GM12878 (cell line): Measurements from ENCODE around the gene RNF43. TPM values are rescaled to one million over a fixed set of nuclear protein-coding genes. Genes with fewer than 3 reads are reported as not detected.

Experiments used
- ATAC-seq: fragments of 200-7000 bp; cut with Tn5 transposase; 3 replicates; pipeline ENCODE4 v1.9.1; 2020; ENCODE audit warnings: mild to moderate bottlenecking, moderate library complexity
- BruUV-seq: library from RNA; stranded (reverse); fragments of 400-500 nt; replicated peaks from 2 replicates; lab custom pipeline; 2021; lab: Mats Ljungman, UMichigan
- CTCF ChIA-PET: fragments of 300-600 bp; sonication (Branson Sonifier 250); formaldehyde crosslinking; extraction: SDS; loops from one replicate; lab custom pipeline; 2021; ENCODE audit warnings: inconsistent platforms; lab: Yijun Ruan, JAX
- POLR2A ChIA-PET: fragments of 350-600 bp; formaldehyde crosslinking; extraction: SDS; loops from one replicate; lab custom pipeline; 2021; ENCODE audit warnings: inconsistent platforms; lab: Charles Lee
- RAD21 ChIA-PET: fragments of 300-600 bp; sonication (Branson Sonifier 250); formaldehyde crosslinking; loops from one replicate; lab custom pipeline; 2023; ENCODE audit warnings: antibody characterized with exemption; ENCODE audit not compliant: unreplicated experiment; lab: Charles Lee
- SMC1A ChIA-PET: fragments of 300-600 bp; sonication (Branson Sonifier 250); formaldehyde crosslinking; loops from one replicate; lab custom pipeline; 2023; ENCODE audit not compliant: unreplicated experiment, uncharacterized antibody; lab: Charles Lee
- DNase-seq: peaks from one replicate; pipeline ENCODE4 v3.0.0-alpha.2; 2011; ENCODE audit warnings: low read depth, low spot score
- FAIRE-seq: peaks from 3 replicates; lab custom pipeline; 2011; peaks lifted over from hg19 to GRCh38; lab: Jason Lieb, UNC
- H2AFZ ChIP-seq: 2 replicates; pipeline ENCODE4 v1.6.0; 2011; ENCODE audit warnings: low read depth, low read length, control low read depth; ENCODE audit not compliant: control insufficient read depth
- H3K27ac ChIP-seq: 2 replicates; pipeline ENCODE4 v1.5.1; 2011; ENCODE audit warnings: control low read depth; ENCODE audit not compliant: control insufficient read depth, insufficient read depth
- H3K27me3 ChIP-seq, 2 experiments: replicated peaks in 1 of 2; 2 replicates each; pipeline versions ENCODE4 v1.6.0 to v1.6.1; 2011; ENCODE audit warnings: low read length in 1 of 2; ENCODE audit not compliant: control insufficient read depth in 2 of 2, insufficient read depth in 2 of 2
- H3K36me3 ChIP-seq, 2 experiments: 2 replicates each; pipeline ENCODE4 v1.5.1; 2011; ENCODE audit warnings: low read length in 1 of 2; ENCODE audit not compliant: control insufficient read depth in 2 of 2, insufficient read depth in 2 of 2
- H3K4me1 ChIP-seq: 2 replicates; pipeline ENCODE4 v1.6.1; 2011; ENCODE audit warnings: mild to moderate bottlenecking, low read length, moderate library complexity, mixed read lengths; ENCODE audit not compliant: control insufficient read depth, insufficient read depth
- H3K4me2 ChIP-seq: 2 replicates; pipeline ENCODE4 v1.6.0; 2011; ENCODE audit warnings: control low read depth; ENCODE audit not compliant: control insufficient read depth, insufficient read depth
- H3K4me3 ChIP-seq: fragments of 200-600 bp; sonication (generic); 2 replicates; pipeline ENCODE4 v1.5.1; 2016
- H3K79me2 ChIP-seq: 2 replicates; pipeline ENCODE4 v1.6.0; 2011; ENCODE audit warnings: low read length; ENCODE audit not compliant: control insufficient read depth, insufficient read depth
- H3K9ac ChIP-seq: 2 replicates; pipeline ENCODE4 v1.8.0; 2011; ENCODE audit warnings: low read length, control low read depth, mixed read lengths; ENCODE audit not compliant: control insufficient read depth, insufficient read depth
- H3K9me3 ChIP-seq: replicated peaks from 3 replicates; pipeline ENCODE4 v1.5.1; 2011; ENCODE audit warnings: mild to moderate bottlenecking, low read length; ENCODE audit not compliant: control insufficient read depth, insufficient read depth
- H4K20me1 ChIP-seq: 2 replicates; pipeline ENCODE4 v1.6.0; 2011; ENCODE audit not compliant: control insufficient read depth, insufficient read depth
- CBX3 ChIP-seq: fragments of 200-600 bp; sonication (generic); IDR thresholded peaks from 2 replicates; pipeline ENCODE4 v1.6.1; 2016; ENCODE audit warnings: low read depth, borderline replicate concordance
- ETV6 ChIP-seq, 2 experiments: fragments of 450-650 bp in 1 of 2; IDR thresholded peaks in 1 of 2; conservative IDR thresholded peaks in 1 of 2; 2 replicates each; pipeline ENCODE4 v1.6.1; 2014; ENCODE audit warnings: antibody characterized with exemption in 1 of 2, borderline replicate concordance in 1 of 2, low read depth in 1 of 2, mild to moderate bottlenecking in 1 of 2, moderate library complexity in 1 of 2
- FOXK2 ChIP-seq: fragments of 450-650 bp; IDR thresholded peaks from 2 replicates; pipeline ENCODE4 v1.6.1; 2017; ENCODE audit warnings: mild to moderate bottlenecking, moderate library complexity
- FOXM1 ChIP-seq: IDR thresholded peaks from 2 replicates; pipeline ENCODE4 v1.6.1; 2012; ENCODE audit warnings: low read depth, mild to moderate bottlenecking, inconsistent platforms, low read length, moderate library complexity
- KLF5 ChIP-seq: fragments of 450-650 bp; IDR thresholded peaks from 2 replicates; pipeline ENCODE4 v1.6.1; 2014; ENCODE audit warnings: mild to moderate bottlenecking; ENCODE audit not compliant: partially characterized antibody
- POU2F2 ChIP-seq: IDR thresholded peaks from 3 replicates; pipeline ENCODE4 v1.6.1; 2011; ENCODE audit warnings: low read depth, mild to moderate bottlenecking, low read length, borderline replicate concordance
- RAD21 ChIP-seq: IDR thresholded peaks from 2 replicates; pipeline ENCODE4 v1.6.1; 2011; ENCODE audit warnings: mild to moderate bottlenecking, low read depth, low read length, moderate library complexity; ENCODE audit not compliant: insufficient read depth
- RAD51 ChIP-seq: fragments of 450-650 bp; IDR thresholded peaks from 2 replicates; pipeline ENCODE4 v1.6.1; 2016; ENCODE audit warnings: moderate library complexity, mild to moderate bottlenecking, inconsistent platforms
- SUPT20H ChIP-seq: IDR thresholded peaks from 2 replicates; pipeline ENCODE4 v1.6.1; 2011; ENCODE audit warnings: low read depth, mild to moderate bottlenecking, low read length, moderate library complexity, borderline replicate concordance; ENCODE audit not compliant: control insufficient read depth
- ZNF24 ChIP-seq: fragments of 450-650 bp; IDR thresholded peaks from 2 replicates; pipeline ENCODE4 v1.6.1; 2017; ENCODE audit warnings: antibody characterized with exemption, mild to moderate bottlenecking
- ZNF384 ChIP-seq: IDR thresholded peaks from 2 replicates; pipeline ENCODE4 v1.6.1; 2012; ENCODE audit warnings: low read depth, mild to moderate bottlenecking, low read length, improper control_type of control experiment, borderline replicate concordance
- WGBS: methylation state at CpG from one replicate; pipeline ENCODE4 v1.1.6; 2016; ENCODE audit warnings: low lambda C conversion rate; ENCODE audit not compliant: insufficient replicate concordance, insufficient coverage; ENCODE audit errors: missing lambda C conversion rate; 5-methylcytosine and 5-hydroxymethylcytosine counted together
- in situ Hi-C: fragments of 300-500 bp; cut with MboI; formaldehyde crosslinking; loops from 9 replicates; pipeline ENCODE4 v1.14.3; 2018; ENCODE audit warnings: mixed read lengths
- intact Hi-C: fragments of 100-400 bp; cut with micrococcal nuclease; formaldehyde crosslinking; loops from one replicate; pipeline ENCODE4 v1.14.2; 2022; ENCODE audit not compliant: unreplicated experiment
- polyA plus RNA-seq, 11 experiments: library from polyadenylated mRNA; depleted of rRNA in 4 of 11; unstranded in 6 of 11; stranded (reverse) in 5 of 11; fragments of >200 nt; fragmentation: Nextera tagmentation in 4 of 11; fragmentation: Illumina TruSeq in 1 of 11; extraction: Ambion mirVana in 4 of 11; extraction: Trizol in 1 of 11; gene quantifications; 1 replicate in 1 of 11; 2 replicates in 10 of 11; pipeline versions ENCODE4 v1.2.1 to v1.2.3, GENCODE V29; 2011 to 2016; ENCODE audit warnings: inconsistent platforms in 2 of 11, missing spikeins in 2 of 11, low read depth in 1 of 11
- total RNA-seq, 4 experiments: library from RNA; depleted of rRNA in 3 of 4; stranded (reverse); fragments of >200 nt in 3 of 4; fragmentation: Illumina TruSeq in 1 of 4; extraction: Trizol in 1 of 4; gene quantifications; 2 replicates each; pipeline versions ENCODE4 v1.2.1 to v1.2.3, GENCODE V29; 2013 to 2021
- TF ChIP-seq, protein P1 (sequence below): fragments of 450-650 bp; IDR thresholded peaks from 2 replicates; pipeline ENCODE4 v1.6.1; 2017; ENCODE audit warnings: mild to moderate bottlenecking, moderate library complexity
- TF ChIP-seq, protein P2 (sequence below): fragments of 450-650 bp; formaldehyde crosslinking; IDR thresholded peaks from 2 replicates; pipeline ENCODE4 v1.4.0; 2022; ENCODE audit warnings: mild to moderate bottlenecking, moderate library complexity

RNF43 gene
- total and polyA plus RNA-seq, 10 of the 15 experiments (the other 5 are each of a cell fraction or from before 2014, with no cell fraction given) = 1.2 to 16.7 (median 5.5) TPM

DNA sequence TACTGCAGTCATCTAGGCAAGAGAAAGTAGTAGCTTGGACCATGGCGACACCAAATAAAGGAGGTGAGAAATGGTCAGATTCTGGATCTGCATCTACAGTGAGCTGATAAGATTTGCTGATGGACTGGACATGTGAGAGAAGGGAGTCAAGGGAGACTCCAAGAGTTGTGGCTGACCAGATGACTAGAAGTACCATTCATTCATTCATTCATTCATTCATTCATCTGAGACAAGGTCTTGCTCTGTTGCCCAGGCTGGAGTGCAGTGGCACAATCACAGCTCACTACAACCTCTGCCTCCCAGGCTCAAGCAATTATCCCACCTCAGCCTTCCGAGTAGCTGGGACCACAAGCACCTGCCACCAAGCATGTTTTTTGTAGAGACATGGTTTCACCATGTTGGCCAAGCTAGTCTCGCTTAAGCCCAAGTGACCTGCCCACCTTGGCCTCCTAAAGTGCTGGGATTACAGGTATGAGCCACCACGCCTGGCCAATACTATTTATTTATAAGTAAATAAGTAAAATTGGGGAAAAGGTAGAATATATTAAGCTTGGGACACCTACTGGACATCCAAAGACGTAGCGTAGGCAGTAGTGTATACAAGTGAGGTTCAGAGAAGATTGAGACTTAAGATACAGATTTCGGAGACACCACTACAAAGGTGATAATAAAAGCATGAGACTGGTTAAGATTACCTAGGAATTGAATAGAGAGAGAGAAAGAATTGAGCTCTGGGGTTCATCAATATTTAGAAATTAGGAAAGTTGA lies 15.7 kb upstream of the RNF43 start:
- intact Hi-C loops = no loop called here
- in situ Hi-C loops = no loop called here
- no peak overlapping the region for H3K4me3 ChIP-seq
- POLR2A ChIA-PET = interaction anchor here (1.3 kb wide), 1 partner anchor 88 kb away, joined by 3 read pairs; no protein-coding TSS in a partner anchor
- no peak overlapping the region for H3K4me2 ChIP-seq
- RAD21 ChIA-PET = interaction anchor here (1.1 to 1.2 kb wide), 3 partner anchors 14 to 119 kb away, joined by 3 to 5 read pairs (median 3); no protein-coding TSS in a partner anchor
- ATAC-seq (0 out of 3 replicates have a peak, but pooled peaks have one; percentile 29), FAIRE-seq (no peak), DNase-seq (no peak)
- H3K9me3 ChIP-seq = no peaks in the 10 kb centered on the region
- no peak overlapping the region for H2AFZ ChIP-seq
- no peak overlapping the region for H3K27ac ChIP-seq
- H3K36me3 ChIP-seq = no peaks in the 10 kb centered on the region
- no peak overlapping the region for H3K9ac ChIP-seq
- no peaks in the 10 kb centered on the region for H3K79me2 ChIP-seq
- 70% methylated on average over 7 of the region's 7 CpGs for WGBS
- no TSS peak for BruUV-seq
- no peaks in the 10 kb centered on the region for H3K27me3 ChIP-seq
- H3K4me1 ChIP-seq = no peaks in the 10 kb centered on the region; the same call in 1 of the 2 replicates
- H4K20me1 ChIP-seq = no peaks in the 10 kb centered on the region
- SMC1A ChIA-PET = interaction anchor here (0.8 to 1.9 kb wide), 7 partner anchors 16 to 181 kb away, joined by 3 to 15 read pairs (median 4); partner anchors contain the start of gene RNF43
- CTCF ChIA-PET = interaction anchor here (0.6 to 5.9 kb wide), 14 partner anchors 11 to 596 kb away, joined by 3 to 23 read pairs (median 4); partner anchors contain the start of gene RNF43
- no peak for TF ChIP-seq FOXM1
- TF ChIP-seq, protein P1, sequence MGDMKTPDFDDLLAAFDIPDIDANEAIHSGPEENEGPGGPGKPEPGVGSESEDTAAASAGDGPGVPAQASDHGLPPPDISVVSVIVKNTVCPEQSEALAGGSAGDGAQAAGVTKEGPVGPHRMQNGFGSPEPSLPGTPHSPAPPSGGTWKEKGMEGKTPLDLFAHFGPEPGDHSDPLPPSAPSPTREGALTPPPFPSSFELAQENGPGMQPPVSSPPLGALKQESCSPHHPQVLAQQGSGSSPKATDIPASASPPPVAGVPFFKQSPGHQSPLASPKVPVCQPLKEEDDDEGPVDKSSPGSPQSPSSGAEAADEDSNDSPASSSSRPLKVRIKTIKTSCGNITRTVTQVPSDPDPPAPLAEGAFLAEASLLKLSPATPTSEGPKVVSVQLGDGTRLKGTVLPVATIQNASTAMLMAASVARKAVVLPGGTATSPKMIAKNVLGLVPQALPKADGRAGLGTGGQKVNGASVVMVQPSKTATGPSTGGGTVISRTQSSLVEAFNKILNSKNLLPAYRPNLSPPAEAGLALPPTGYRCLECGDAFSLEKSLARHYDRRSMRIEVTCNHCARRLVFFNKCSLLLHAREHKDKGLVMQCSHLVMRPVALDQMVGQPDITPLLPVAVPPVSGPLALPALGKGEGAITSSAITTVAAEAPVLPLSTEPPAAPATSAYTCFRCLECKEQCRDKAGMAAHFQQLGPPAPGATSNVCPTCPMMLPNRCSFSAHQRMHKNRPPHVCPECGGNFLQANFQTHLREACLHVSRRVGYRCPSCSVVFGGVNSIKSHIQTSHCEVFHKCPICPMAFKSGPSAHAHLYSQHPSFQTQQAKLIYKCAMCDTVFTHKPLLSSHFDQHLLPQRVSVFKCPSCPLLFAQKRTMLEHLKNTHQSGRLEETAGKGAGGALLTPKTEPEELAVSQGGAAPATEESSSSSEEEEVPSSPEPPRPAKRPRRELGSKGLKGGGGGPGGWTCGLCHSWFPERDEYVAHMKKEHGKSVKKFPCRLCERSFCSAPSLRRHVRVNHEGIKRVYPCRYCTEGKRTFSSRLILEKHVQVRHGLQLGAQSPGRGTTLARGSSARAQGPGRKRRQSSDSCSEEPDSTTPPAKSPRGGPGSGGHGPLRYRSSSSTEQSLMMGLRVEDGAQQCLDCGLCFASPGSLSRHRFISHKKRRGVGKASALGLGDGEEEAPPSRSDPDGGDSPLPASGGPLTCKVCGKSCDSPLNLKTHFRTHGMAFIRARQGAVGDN = no peak
- TF ChIP-seq, protein P2, sequence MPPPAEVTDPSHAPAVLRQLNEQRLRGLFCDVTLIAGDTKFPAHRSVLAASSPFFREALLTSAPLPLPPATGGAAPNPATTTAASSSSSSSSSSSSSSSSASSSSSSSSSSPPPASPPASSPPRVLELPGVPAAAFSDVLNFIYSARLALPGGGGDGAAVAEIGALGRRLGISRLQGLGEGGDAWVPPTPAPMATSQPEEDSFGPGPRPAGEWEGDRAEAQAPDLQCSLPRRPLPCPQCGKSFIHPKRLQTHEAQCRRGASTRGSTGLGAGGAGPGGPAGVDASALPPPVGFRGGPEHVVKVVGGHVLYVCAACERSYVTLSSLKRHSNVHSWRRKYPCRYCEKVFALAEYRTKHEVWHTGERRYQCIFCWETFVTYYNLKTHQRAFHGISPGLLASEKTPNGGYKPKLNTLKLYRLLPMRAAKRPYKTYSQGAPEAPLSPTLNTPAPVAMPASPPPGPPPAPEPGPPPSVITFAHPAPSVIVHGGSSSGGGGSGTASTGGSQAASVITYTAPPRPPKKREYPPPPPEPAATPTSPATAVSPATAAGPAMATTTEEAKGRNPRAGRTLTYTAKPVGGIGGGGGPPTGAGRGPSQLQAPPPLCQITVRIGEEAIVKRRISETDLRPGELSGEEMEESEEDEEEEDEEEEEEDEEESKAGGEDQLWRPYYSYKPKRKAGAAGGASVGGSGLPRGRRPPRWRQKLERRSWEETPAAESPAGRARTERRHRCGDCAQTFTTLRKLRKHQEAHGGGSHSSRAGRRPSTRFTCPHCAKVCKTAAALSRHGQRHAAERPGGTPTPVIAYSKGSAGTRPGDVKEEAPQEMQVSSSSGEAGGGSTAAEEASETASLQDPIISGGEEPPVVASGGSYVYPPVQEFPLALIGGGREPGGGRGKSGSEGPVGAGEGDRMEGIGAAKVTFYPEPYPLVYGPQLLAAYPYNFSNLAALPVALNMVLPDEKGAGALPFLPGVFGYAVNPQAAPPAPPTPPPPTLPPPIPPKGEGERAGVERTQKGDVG (CRISPR knock-in tag) = no peak
- no peak for TF ChIP-seq POU2F2
- no peak for TF ChIP-seq KLF5
- no peak for TF ChIP-seq RAD21
- TF ChIP-seq RAD51 = no peak
- no peak for TF ChIP-seq CBX3
- TF ChIP-seq ETV6 (conservative IDR thresholded peaks at IDR 0.05 in 1 of 2, IDR thresholded peaks at IDR 0.05 in 1 of 2; ENCODE audit: borderline replicate concordance in 1 of 2, low read depth in 1 of 2) = no peak
- no peak for TF ChIP-seq SUPT20H
- no peak for TF ChIP-seq ZNF384
- TF ChIP-seq FOXK2 = no peak
- TF ChIP-seq ZNF24 = peak; percentile 88
